Activated naive CD4-positive, alpha-beta T cell treated with anti-CD3 and anti-CD28 coated beads for 36 hours (primary cell): ENCODE results near the gene CCDC126. TPM values are rescaled to one million over a fixed set of nuclear protein-coding genes. Genes with fewer than 3 reads are reported as not detected.
"Not testable (repeated sequence)": the region's sequence is repeated elsewhere in the genome, so short reads cannot be mapped to it uniquely, and the experiment has no call there.

Experiments used
- CTCF ChIA-PET: fragments of 350-600 bp; sonication (Branson Sonifier 250); formaldehyde crosslinking; loops from one replicate; lab custom pipeline; 2021; ENCODE audit warnings: antibody characterized with exemption; lab: Charles Lee
- DNase-seq: peaks from one replicate; pipeline ENCODE4 v3.0.0-alpha.2; 2020
- H3K27ac Mint-ChIP-seq: one replicate; pipeline ENCODE4 v1.8.0; 2021; ENCODE audit warnings: mild to moderate bottlenecking, mixed read lengths
- H3K27me3 Mint-ChIP-seq: one replicate; pipeline ENCODE4 v1.8.0; 2021; ENCODE audit warnings: low read depth, mixed read lengths
- H3K36me3 Mint-ChIP-seq: one replicate; pipeline ENCODE4 v1.8.0; 2021; ENCODE audit warnings: low read depth, mixed read lengths
- H3K4me1 Mint-ChIP-seq: one replicate; pipeline ENCODE4 v1.8.0; 2021; ENCODE audit warnings: low read depth, mixed read lengths
- H3K4me3 Mint-ChIP-seq: one replicate; pipeline ENCODE4 v1.8.0; 2021; ENCODE audit warnings: mild to moderate bottlenecking, moderate library complexity, mixed read lengths
- H3K9me3 Mint-ChIP-seq: one replicate; pipeline ENCODE4 v1.8.0; 2021; ENCODE audit warnings: mixed read lengths
- intact Hi-C: fragments of 100-400 bp; cut with micrococcal nuclease; formaldehyde crosslinking; loops from one replicate; pipeline ENCODE4 v1.15.1; 2023
- total RNA-seq, 2 experiments: library from RNA; stranded (reverse); gene quantifications; one replicate each; pipeline ENCODE4 v1.2.3, GENCODE V29; 2021

Gene CCDC126
- total RNA-seq, 2 experiments from 2014 or later = 5.3 to 5.7 TPM

DNA sequence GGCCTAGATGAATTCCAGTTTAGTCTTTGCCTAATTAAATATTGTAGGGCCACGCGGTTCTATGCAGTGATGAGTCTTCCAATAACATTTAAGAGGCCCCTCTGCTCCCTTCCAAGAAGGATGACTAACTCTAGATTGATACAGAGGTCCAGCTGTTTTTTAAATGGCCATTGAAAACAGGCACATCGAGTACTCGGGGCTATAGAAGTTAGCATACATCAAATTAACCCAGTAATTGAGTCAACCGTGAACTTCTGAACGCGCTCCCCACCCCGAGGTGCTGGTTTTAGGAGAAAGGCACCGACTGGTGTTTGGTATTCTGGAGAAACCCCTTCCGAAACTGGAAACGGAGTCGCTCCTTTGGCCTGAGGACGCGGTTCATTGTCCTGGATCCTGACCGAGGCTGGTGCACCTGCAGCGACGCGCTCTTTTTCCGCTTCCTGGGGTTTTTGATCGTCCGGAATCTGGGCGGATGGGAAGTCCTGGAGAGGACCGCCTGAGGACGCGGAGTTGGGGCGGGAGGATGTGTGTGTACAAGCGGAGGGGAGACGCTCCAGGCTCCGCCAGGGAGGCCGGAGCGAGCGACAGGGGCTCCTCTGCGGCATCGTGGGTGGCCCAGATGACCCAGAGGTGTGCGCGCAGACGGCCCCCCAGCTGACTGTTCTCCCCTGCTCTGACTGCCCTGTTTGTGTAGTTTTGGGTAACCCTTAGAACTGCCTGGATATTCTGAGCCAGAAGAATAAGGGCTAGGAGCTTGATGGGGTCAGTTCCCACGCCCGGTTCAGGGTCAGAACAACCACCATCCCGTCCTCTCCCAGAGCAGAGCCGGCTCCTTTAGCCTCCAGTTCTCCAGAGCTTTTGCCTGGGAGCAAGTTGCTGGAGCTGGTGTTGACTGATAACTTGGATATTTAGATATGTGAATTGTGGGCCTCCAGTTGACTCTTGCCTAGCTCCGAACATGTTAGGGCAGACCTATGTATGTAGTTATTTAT is 83.5 kb downstream of the CCDC126 start:
- Mint-ChIP-seq H3K27ac (peak overlapping the region; percentile 66), H3K4me1 (peaks cover 11% of the 10 kb centered on the region), H3K36me3 (peaks cover 4% of the 10 kb centered on the region), H3K4me3 (peak overlapping the region; percentile 80), H3K9me3 (no peaks in the 10 kb centered on the region), H3K27me3 (no peaks in the 10 kb centered on the region)
- CTCF ChIA-PET = interaction anchor here (1.1 to 4.6 kb wide), 5 partner anchors 13 to 134 kb away, joined by 4 to 31 read pairs (median 6); no protein-coding TSS in a partner anchor
- DNase-seq = peak; percentile 75
- intact Hi-C loops = loop anchor here (1.0 to 2.0 kb wide), 3 partner anchors 85 to 307 kb away; no protein-coding TSS in a partner anchor

DNA sequence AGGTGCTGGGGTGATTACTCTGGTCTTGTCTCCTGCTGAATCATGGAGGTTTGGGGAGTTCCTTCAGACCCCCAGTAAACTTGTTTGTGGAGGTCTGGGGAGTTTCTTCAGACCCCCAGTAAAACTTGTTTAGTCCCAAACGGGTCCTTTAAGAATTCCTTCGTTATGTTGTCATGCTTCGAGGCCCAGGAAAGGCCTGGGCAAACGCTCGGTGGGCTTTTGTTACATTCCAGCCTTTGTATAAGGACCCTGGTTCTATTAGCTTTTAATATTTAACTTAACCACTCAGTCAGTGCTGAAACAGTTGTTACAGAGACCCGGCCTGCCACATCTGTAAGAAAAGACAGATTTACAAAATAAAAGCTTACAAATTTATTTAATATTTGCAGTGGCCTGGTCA is 86.9 kb downstream of the CCDC126 start:
- DNase-seq, H3K4me1 Mint-ChIP-seq, H3K4me3 Mint-ChIP-seq, intact Hi-C loops, H3K9me3 Mint-ChIP-seq, H3K27me3 Mint-ChIP-seq, H3K36me3 Mint-ChIP-seq, H3K27ac Mint-ChIP-seq: not testable (repeated sequence)
- CTCF ChIA-PET = interaction anchor here (1.0 to 4.6 kb wide), 3 partner anchors 10 to 113 kb away, joined by 3 to 31 read pairs (median 5); no protein-coding TSS in a partner anchor

DNA sequence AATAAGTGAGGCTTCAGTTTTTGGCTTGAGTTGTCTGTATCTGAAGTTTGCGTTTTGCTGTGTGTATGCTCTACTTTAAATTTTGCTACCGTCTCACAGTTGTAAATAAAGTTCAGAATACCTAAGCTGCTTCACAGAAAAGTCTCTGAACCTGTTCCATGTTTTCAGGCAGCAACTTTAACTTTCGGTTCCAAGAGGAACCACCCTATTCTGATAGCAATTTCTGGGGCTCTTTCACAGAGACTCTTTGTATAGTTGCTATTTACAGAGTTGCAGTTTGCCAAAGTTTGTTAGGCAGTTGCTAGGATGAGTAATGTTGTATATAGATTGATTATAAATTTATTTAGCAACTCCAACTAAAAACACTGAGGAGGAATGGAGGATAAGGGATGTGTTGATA is 88.5 kb downstream of the CCDC126 start:
- CTCF ChIA-PET = interaction anchor here (0.6 to 1.9 kb wide), 2 partner anchors 139 to 379 kb away, joined by 3 to 5 read pairs; no protein-coding TSS in a partner anchor
- H3K36me3 Mint-ChIP-seq = peaks cover 6% of the 10 kb centered on the region
- H3K4me1 Mint-ChIP-seq = peaks cover 4% of the 10 kb centered on the region
- no peak overlapping the region for H3K4me3 Mint-ChIP-seq
- intact Hi-C loops = no loop called here
- H3K27ac Mint-ChIP-seq = no peak overlapping the region
- DNase-seq = no peak
- H3K27me3 Mint-ChIP-seq = no peaks in the 10 kb centered on the region
- H3K9me3 Mint-ChIP-seq = no peaks in the 10 kb centered on the region

GRCh38 chr7:23687011-23687410 is 89.8 kb downstream of the CCDC126 start:
- intact Hi-C loops = no loop called here
- no peak overlapping the region for H3K4me3 Mint-ChIP-seq
- CTCF ChIA-PET = interaction anchor here (0.8 to 2.0 kb wide), 4 partner anchors 10 to 140 kb away, joined by 3 to 7 read pairs (median 6); no protein-coding TSS in a partner anchor

DNA sequence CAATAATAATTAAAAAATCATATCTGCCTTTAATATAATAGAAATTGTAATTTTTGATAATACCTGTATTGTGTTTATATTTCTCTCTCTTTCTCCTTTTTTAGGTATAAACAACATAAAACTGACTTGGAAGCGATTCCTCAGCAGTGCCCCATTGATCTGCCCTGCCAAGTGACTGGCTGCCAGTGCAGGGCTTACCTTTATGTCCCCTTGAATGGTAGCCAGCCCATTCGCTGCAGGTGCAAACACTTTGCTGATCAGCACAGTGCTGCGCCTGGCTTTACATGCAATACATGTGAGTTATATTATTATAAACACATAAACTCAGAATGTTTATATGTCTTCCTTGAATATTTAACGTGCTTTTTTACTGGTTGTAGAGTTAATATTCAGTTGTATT is 92.0 kb downstream of the CCDC126 start:
- Mint-ChIP-seq H3K36me3 (peaks cover 18% of the 10 kb centered on the region), H3K27ac (no peak overlapping the region), H3K9me3 (no peaks in the 10 kb centered on the region), H3K27me3 (no peaks in the 10 kb centered on the region), H3K4me3 (no peak overlapping the region), H3K4me1 (no peaks in the 10 kb centered on the region)
- CTCF ChIA-PET = no interaction called here
- intact Hi-C loops = no loop called here
- DNase-seq = no peak

More at GRCh38 chr7:23687011-23687410, 89.8 kb downstream of the CCDC126 start:
- peaks cover 8% of the 10 kb centered on the region for H3K36me3 Mint-ChIP-seq
- no peak overlapping the region for H3K27ac Mint-ChIP-seq
- H3K4me1 Mint-ChIP-seq = no peaks in the 10 kb centered on the region
- no peak for DNase-seq
- no peaks in the 10 kb centered on the region for H3K9me3 Mint-ChIP-seq
- no peaks in the 10 kb centered on the region for H3K27me3 Mint-ChIP-seq

DNA sequence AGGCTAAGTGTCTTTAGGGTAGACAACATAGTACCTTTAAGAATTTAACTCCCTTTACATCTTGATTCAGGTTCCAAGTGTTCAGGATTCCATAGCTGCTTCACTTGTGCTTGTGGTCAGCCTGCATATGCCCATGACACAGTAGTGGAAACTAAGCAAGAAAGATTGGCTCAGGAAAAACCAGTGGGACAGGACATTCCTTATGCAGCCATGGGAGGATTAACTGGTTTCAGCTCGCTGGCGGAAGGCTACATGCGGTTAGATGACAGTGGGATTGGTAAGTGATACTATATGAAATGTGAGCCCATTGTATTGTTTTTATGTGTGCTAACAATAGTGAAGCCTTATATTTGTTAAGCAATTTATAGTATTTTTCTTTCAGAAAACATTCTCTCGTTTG is 94.1 kb downstream of the CCDC126 start:
- no peak for DNase-seq
- Mint-ChIP-seq H3K36me3 (peaks cover 23% of the 10 kb centered on the region), H3K9me3 (no peaks in the 10 kb centered on the region), H3K4me3 (no peak overlapping the region), H3K4me1 (no peaks in the 10 kb centered on the region), H3K27me3 (no peaks in the 10 kb centered on the region), H3K27ac (no peak overlapping the region)
- intact Hi-C loops = no loop called here
- CTCF ChIA-PET = no interaction called here

- intact Hi-C loops = no loop called here
- Mint-ChIP-seq H3K36me3 (peaks cover 18% of the 10 kb centered on the region), H3K4me3 (no peak overlapping the region), H3K27me3 (no peaks in the 10 kb centered on the region), H3K9me3 (no peaks in the 10 kb centered on the region), H3K27ac (no peak overlapping the region), H3K4me1 (peaks cover 1% of the 10 kb centered on the region)
- DNase-seq = no peak
- CTCF ChIA-PET = interaction anchor here (0.6 to 1.8 kb wide), 4 partner anchors 8 to 434 kb away, joined by 3 to 6 read pairs (median 4); no protein-coding TSS in a partner anchor
Observed at GRCh38 chr7:23693224-23693623, 96.0 kb downstream of the CCDC126 start.

Other genes starting within 250 kb of the CCDC126 start
- under 1 TPM; 0.29 to 0.54 TPM for gene IGF2BP3, start 126.9 kb upstream of the CCDC126 start, total RNA-seq
- 10 to 100 TPM; 77.8 to 79.0 TPM for gene TRA2A, start 65.4 kb upstream of the CCDC126 start, total RNA-seq
- gene FAM221A, start 82.8 kb downstream of the CCDC126 start, total RNA-seq = 10 to 100 TPM in 1 of 2 experiments, 1 to 10 TPM in 1; 8.7 to 10.0 TPM
- not detected for gene STK31, start 112.8 kb downstream of the CCDC126 start, total RNA-seq